Activated naive CD4-positive, alpha-beta T cell (primary cell): ENCODE data around the gene CCDC33.

Source experiments
- DNase-seq, 4 experiments: peaks; one replicate each; lab custom pipeline; 2025; lab: John Stamatoyannopoulos, UW

CCDC33 gene

DNA sequence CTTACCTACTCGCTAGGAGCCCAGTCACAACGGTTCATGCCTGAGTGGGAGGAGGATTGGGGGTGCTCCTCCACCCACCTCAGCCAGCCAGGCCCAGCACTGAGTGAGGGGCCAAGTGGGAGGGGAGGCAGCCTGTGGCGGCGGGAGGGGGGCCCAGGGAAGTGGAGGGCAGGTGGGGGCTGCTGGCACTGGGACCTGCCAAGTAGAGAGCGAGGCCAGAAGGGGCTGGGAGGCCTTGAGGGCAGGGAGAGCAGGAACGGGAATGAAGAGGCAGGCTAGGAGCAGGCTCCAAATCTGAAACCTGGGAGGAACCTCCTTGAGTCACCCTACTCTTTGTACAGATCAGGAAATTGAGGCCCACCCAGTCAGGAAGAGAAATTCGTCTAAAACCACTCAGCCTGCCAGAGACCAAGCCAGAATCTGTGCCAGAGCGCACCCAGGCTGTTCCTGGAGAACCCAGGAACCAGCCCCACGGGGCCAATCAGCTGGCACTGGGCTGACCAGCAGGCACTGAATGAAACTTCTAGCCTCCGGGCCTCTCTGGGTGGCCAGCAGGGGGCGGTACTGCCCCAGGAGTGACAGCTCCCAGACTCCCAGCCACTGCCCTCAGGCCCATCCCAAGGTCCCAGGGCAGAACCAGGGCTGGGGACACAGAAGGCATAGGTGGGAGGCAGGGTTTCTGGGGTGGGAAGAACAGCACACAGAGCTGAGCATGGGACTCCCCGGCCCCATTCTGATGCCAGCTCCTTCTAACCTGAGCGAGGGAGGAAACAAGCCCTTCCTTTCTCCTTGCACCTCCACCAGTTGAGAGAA lies 146.1 kb downstream of the CCDC33 start:
- DNase-seq: peak; percentile 39 to 69 (median 54)

DNA sequence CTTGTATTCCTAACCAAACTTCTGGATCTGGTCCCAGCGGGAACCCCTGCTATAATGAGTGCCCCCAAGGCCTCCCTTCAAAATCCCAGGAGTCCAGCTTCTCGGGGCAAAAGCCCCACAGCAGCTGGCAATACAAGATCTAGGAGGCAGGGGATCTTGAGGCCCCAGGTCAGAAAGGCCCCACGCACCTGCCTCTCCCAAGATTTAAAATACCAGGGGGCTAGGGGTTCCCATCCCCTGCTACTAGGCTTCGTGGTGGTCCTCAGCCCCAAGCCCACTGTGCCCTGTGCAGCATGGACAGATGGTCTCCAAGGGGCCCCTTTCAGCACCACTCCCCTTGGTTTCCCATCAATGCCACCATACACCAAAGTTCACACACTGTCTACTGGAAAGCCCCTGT lies 147.2 kb downstream of the CCDC33 start:
- no peak for DNase-seq

DNA sequence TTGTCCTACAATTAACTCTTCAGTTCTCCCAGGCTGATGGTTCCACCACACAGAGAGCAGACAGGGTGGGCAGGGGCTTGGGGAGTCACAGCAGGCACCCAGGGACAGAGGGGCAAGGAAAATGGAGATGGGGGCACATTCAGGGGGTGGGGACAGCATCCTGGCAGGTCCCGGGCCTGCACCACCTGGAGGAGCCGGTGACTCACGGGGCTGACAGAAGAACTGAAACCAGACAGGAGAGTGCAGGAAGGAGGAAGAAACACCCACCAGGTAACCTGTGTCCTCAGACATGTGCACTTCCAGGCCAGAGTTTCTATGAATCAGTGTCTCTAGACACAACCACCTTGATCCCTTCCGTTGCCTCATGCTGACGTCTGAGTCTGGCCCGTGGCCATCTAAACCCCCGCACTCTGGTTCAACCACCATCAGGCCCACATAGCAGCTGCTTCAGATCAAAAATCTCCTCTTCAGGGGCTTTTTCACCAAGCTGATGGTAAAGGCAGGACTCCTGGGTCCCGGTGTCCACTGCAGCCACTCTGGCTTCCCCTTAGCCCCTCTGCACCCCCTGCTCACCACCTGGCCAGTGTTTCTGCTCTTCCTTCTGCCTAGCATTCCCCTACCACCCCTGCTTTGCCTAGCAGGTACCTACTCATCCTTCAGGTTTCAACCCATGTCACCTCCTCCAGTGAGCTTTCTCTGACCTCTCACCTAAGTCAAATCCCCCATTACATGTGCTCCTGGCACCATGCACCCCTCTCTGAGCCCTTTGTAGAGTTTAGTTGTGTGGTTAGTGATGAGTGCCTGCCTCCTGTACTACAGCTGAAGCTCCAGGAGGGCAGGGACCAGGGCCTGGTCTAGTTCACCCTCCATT lies 147.8 kb downstream of the CCDC33 start:
- DNase-seq: no peak

DNA sequence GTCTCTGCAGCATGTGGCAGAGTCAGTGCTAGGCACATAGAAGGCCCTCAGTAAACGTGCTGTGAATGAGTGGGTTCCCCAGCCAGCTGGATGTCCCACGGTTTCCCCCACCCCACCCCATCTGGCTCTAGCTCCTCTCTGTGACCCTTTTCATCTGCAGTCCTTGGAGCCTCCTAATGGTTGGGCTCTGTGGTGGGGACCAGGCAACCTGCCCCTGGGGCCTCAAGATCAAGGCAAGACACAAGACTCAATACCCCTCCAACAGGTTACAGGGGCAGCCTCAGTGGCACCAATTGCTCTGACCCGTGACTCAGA lies 148.4 kb downstream of the CCDC33 start:
- DNase-seq: no peak

DNA sequence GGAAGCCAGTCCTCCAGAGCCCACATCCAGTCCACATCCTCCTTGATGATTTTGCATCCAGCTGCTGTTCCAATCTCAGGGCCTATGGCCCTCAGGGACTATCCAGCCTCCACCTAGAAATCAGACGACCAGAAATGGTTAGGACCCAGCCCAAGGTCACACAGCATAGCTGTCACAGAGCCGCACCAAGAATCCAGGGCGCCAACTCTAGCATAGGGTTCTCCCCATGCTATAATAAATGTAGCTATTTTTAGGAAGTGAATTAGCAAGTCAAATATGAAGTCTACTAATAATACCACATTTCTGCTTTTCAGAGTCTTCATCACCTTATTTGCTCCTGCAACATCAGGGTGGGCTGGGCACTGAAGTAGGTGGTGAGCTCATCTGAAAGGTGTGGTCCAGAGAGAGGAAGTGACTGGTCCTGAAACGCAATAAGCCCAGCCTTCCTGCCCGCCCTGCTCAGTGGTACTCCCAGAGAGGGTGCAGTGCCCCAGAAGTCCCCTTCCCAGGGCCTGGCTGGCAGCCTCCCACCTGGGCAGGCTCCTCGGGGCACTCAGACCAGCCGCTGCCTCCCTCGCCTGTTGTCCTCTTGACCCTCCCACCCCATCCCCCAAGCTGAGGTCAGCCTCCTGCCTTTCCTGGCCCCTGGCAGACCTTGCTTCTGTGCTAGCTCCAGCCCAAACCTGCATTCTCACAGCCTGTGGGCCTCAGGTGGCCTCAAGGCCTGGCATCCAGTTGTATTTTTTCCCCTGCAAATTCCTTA lies 148.9 kb downstream of the CCDC33 start:
- DNase-seq: no peak

DNA sequence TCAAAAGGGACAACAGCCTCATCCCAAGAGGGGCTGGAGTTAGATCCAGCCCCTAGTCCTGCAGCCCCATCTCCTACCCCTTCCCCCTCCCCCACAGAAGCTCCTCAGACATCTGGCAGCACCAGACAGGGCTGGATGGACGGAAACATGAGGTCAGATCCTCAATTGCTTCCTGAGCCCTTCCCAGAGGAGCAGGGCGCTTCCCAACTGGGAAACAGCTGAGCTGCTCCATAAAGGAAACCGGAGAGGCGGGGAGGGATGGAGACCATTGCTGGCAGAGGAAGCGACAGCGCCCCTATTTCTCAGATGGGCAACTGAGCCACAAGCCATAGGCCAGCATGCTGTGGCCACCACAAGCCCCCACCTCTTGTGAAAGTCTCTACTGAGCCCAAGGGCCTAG lies 149.6 kb downstream of the CCDC33 start:
- DNase-seq: no peak
